GM12878 (cell line): ENCODE measurements around the gene NOTCH3. TPM values are rescaled to one million over a fixed set of nuclear protein-coding genes. Genes with fewer than 3 reads are reported as not detected.

Experiments
- ATAC-seq: fragments of 200-7000 bp; cut with Tn5 transposase; 3 replicates; pipeline ENCODE4 v1.9.1; 2020; ENCODE audit warnings: mild to moderate bottlenecking, moderate library complexity
- BruUV-seq: library from RNA; stranded (reverse); fragments of 400-500 nt; replicated peaks from 2 replicates; lab custom pipeline; 2021; lab: Mats Ljungman, UMichigan
- CTCF ChIA-PET: fragments of 300-600 bp; sonication (Branson Sonifier 250); formaldehyde crosslinking; extraction: SDS; loops from one replicate; lab custom pipeline; 2021; ENCODE audit warnings: inconsistent platforms; lab: Yijun Ruan, JAX
- POLR2A ChIA-PET: fragments of 350-600 bp; formaldehyde crosslinking; extraction: SDS; loops from one replicate; lab custom pipeline; 2021; ENCODE audit warnings: inconsistent platforms; lab: Charles Lee
- RAD21 ChIA-PET: fragments of 300-600 bp; sonication (Branson Sonifier 250); formaldehyde crosslinking; loops from one replicate; lab custom pipeline; 2023; ENCODE audit warnings: antibody characterized with exemption; ENCODE audit not compliant: unreplicated experiment; lab: Charles Lee
- SMC1A ChIA-PET: fragments of 300-600 bp; sonication (Branson Sonifier 250); formaldehyde crosslinking; loops from one replicate; lab custom pipeline; 2023; ENCODE audit not compliant: unreplicated experiment, uncharacterized antibody; lab: Charles Lee
- DNase-seq: peaks from one replicate; pipeline ENCODE4 v3.0.0-alpha.2; 2011; ENCODE audit warnings: low read depth, low spot score
- FAIRE-seq: peaks from 3 replicates; lab custom pipeline; 2011; peaks lifted over from hg19 to GRCh38; lab: Jason Lieb, UNC
- H2AFZ ChIP-seq: 2 replicates; pipeline ENCODE4 v1.6.0; 2011; ENCODE audit warnings: low read depth, low read length, control low read depth; ENCODE audit not compliant: control insufficient read depth
- H3K27ac ChIP-seq: 2 replicates; pipeline ENCODE4 v1.5.1; 2011; ENCODE audit warnings: control low read depth; ENCODE audit not compliant: control insufficient read depth, insufficient read depth
- H3K27me3 ChIP-seq, 2 experiments: replicated peaks in 1 of 2; 2 replicates each; pipeline versions ENCODE4 v1.6.0 to v1.6.1; 2011; ENCODE audit warnings: low read length in 1 of 2; ENCODE audit not compliant: control insufficient read depth in 2 of 2, insufficient read depth in 2 of 2
- H3K36me3 ChIP-seq, 2 experiments: 2 replicates each; pipeline ENCODE4 v1.5.1; 2011; ENCODE audit warnings: low read length in 1 of 2; ENCODE audit not compliant: control insufficient read depth in 2 of 2, insufficient read depth in 2 of 2
- H3K4me1 ChIP-seq: 2 replicates; pipeline ENCODE4 v1.6.1; 2011; ENCODE audit warnings: mild to moderate bottlenecking, low read length, moderate library complexity, mixed read lengths; ENCODE audit not compliant: control insufficient read depth, insufficient read depth
- H3K4me2 ChIP-seq: 2 replicates; pipeline ENCODE4 v1.6.0; 2011; ENCODE audit warnings: control low read depth; ENCODE audit not compliant: control insufficient read depth, insufficient read depth
- H3K4me3 ChIP-seq: fragments of 200-600 bp; sonication (generic); 2 replicates; pipeline ENCODE4 v1.5.1; 2016
- H3K79me2 ChIP-seq: 2 replicates; pipeline ENCODE4 v1.6.0; 2011; ENCODE audit warnings: low read length; ENCODE audit not compliant: control insufficient read depth, insufficient read depth
- H3K9ac ChIP-seq: 2 replicates; pipeline ENCODE4 v1.8.0; 2011; ENCODE audit warnings: low read length, control low read depth, mixed read lengths; ENCODE audit not compliant: control insufficient read depth, insufficient read depth
- H3K9me3 ChIP-seq: replicated peaks from 3 replicates; pipeline ENCODE4 v1.5.1; 2011; ENCODE audit warnings: mild to moderate bottlenecking, low read length; ENCODE audit not compliant: control insufficient read depth, insufficient read depth
- H4K20me1 ChIP-seq: 2 replicates; pipeline ENCODE4 v1.6.0; 2011; ENCODE audit not compliant: control insufficient read depth, insufficient read depth
- FOS ChIP-seq: IDR thresholded peaks from 3 replicates; pipeline ENCODE4 v1.6.1; 2011; ENCODE audit warnings: borderline replicate concordance; ENCODE audit not compliant: insufficient read length; ENCODE audit errors: extremely low read depth
- POU2F2 ChIP-seq: IDR thresholded peaks from 3 replicates; pipeline ENCODE4 v1.6.1; 2011; ENCODE audit warnings: low read depth, mild to moderate bottlenecking, low read length, borderline replicate concordance
- WGBS: methylation state at CpG from one replicate; pipeline ENCODE4 v1.1.6; 2016; ENCODE audit warnings: low lambda C conversion rate; ENCODE audit not compliant: insufficient replicate concordance, insufficient coverage; ENCODE audit errors: missing lambda C conversion rate; 5-methylcytosine and 5-hydroxymethylcytosine counted together
- in situ Hi-C: fragments of 300-500 bp; cut with MboI; formaldehyde crosslinking; loops from 9 replicates; pipeline ENCODE4 v1.14.3; 2018; ENCODE audit warnings: mixed read lengths
- intact Hi-C: fragments of 100-400 bp; cut with micrococcal nuclease; formaldehyde crosslinking; loops from one replicate; pipeline ENCODE4 v1.14.2; 2022; ENCODE audit not compliant: unreplicated experiment
- microRNA-seq: library from miRNA; unstranded; fragments of <30 nt; microRNA quantifications from one replicate; pipeline ENCODE4, GENCODE V29; 2018
- polyA plus RNA-seq, 11 experiments: library from polyadenylated mRNA; depleted of rRNA in 4 of 11; unstranded in 6 of 11; stranded (reverse) in 5 of 11; fragments of >200 nt; fragmentation: Nextera tagmentation in 4 of 11; fragmentation: Illumina TruSeq in 1 of 11; extraction: Ambion mirVana in 4 of 11; extraction: Trizol in 1 of 11; gene quantifications; 1 replicate in 1 of 11; 2 replicates in 10 of 11; pipeline versions ENCODE4 v1.2.1 to v1.2.3, GENCODE V29; 2011 to 2016; ENCODE audit warnings: inconsistent platforms in 2 of 11, missing spikeins in 2 of 11, low read depth in 1 of 11
- small RNA-seq: library from RNA; depleted of rRNA; stranded (forward); fragments of <200 nt; gene quantifications from one replicate; pipeline ENCODE3, GENCODE V24; 2014
- total RNA-seq, 4 experiments: library from RNA; depleted of rRNA in 3 of 4; stranded (reverse); fragments of >200 nt in 3 of 4; fragmentation: Illumina TruSeq in 1 of 4; extraction: Trizol in 1 of 4; gene quantifications; 2 replicates each; pipeline versions ENCODE4 v1.2.1 to v1.2.3, GENCODE V29; 2013 to 2021

NOTCH3 gene
- total and polyA plus RNA-seq, 10 of the 15 experiments (the other 5 are each of a cell fraction or from before 2014, with no cell fraction given): 0.01 to 0.42 (median 0.10) TPM; not detected in 5

- ChIA-PET RAD21 (no interaction called here), SMC1A (no interaction called here), CTCF (no interaction called here), POLR2A (no interaction called here)
- Histone ChIP-seq H3K9me3 (no peaks in the 10 kb centered on the region), H3K79me2 (no peaks in the 10 kb centered on the region), H3K36me3 (no peaks in the 10 kb centered on the region; a peak in 1 of 4 replicates), H2AFZ (no peak overlapping the region), H3K9ac (no peak overlapping the region), H3K4me3 (no peak overlapping the region), H3K4me2 (no peak overlapping the region), H3K27me3 (peaks cover 3 to 5% of the 10 kb centered on the region in 2 experiments; a peak in 2 of 4 replicates), H4K20me1 (no peaks in the 10 kb centered on the region), H3K27ac (no peak overlapping the region), H3K4me1 (no peaks in the 10 kb centered on the region)
- DNase-seq: no peak
- ATAC-seq: no peak
- in situ Hi-C loops: no loop called here
- WGBS: 66% methylated on average over 47 of the region's 49 CpGs
- TF ChIP-seq POU2F2 (no peak), FOS (no peak)
- intact Hi-C loops: no loop called here
- no peak for FAIRE-seq
- no TSS peak for BruUV-seq
These were observed 90.9 kb downstream of the NOTCH3 start for GRCh38 chr19:15109768-15110417.

Small RNA genes lying within 50 kb of the gene (microRNA-seq; reads per million reads assigned to microRNA genes)
- not detected for gene MIR6795

Small RNA genes lying within 50 kb of the gene (small RNA-seq; reads per million reads assigned to genes)
- not detected for gene MIR6795
- gene RNU6-782P: not detected

Other genes starting within 250 kb of the NOTCH3 start
Only the 7 nearest of the 9 such genes appear.
- gene CASP14, start 151.5 kb downstream of the NOTCH3 start, total RNA-seq (2014; rRNA removed): 0.05 and 0.06 TPM in 2 replicates
- 0.09 TPM in 2 replicates for gene CASP14, start 151.5 kb downstream of the NOTCH3 start, total RNA-seq (2014; rRNA removed; fragmentation: Illumina TruSeq; extraction: Trizol)
- gene CASP14, start 151.5 kb downstream of the NOTCH3 start, total RNA-seq (2021): 0.08 and 0.11 TPM in 2 replicates
- not detected in 2 replicates for gene CASP14, start 151.5 kb downstream of the NOTCH3 start, polyA plus RNA-seq (2011; rRNA removed)
- gene CASP14, start 151.5 kb downstream of the NOTCH3 start, polyA plus RNA-seq (2014; fragmentation: Illumina TruSeq; extraction: Trizol): 0.32 and 0.55 TPM in 2 replicates
- under 1 TPM in 1 of 2 experiments, not detected in 1; 0.16 TPM for gene CASP14, start 151.5 kb downstream of the NOTCH3 start, polyA plus RNA-seq (2014; fragmentation: Nextera tagmentation; extraction: Ambion mirVana)
- 0.09 and 0.18 TPM in 2 replicates for gene CASP14, start 151.5 kb downstream of the NOTCH3 start, polyA plus RNA-seq (2014; rRNA removed)
- under 1 TPM; 0.16 to 0.40 TPM for gene CASP14, start 151.5 kb downstream of the NOTCH3 start, polyA plus RNA-seq (2016; fragmentation: Nextera tagmentation; extraction: Ambion mirVana)
- not detected in 2 replicates for gene OR1I1, start 118.8 kb downstream of the NOTCH3 start, total RNA-seq (2014; rRNA removed)
- not detected in 2 replicates for gene OR1I1, start 118.8 kb downstream of the NOTCH3 start, total RNA-seq (2014; rRNA removed; fragmentation: Illumina TruSeq; extraction: Trizol)
- gene OR1I1, start 118.8 kb downstream of the NOTCH3 start, total RNA-seq (2021): not detected in 2 replicates
- not detected in 2 replicates for gene OR1I1, start 118.8 kb downstream of the NOTCH3 start, polyA plus RNA-seq (2011; rRNA removed)
- gene OR1I1, start 118.8 kb downstream of the NOTCH3 start, polyA plus RNA-seq (2014; fragmentation: Illumina TruSeq; extraction: Trizol): not detected in 2 replicates
- gene OR1I1, start 118.8 kb downstream of the NOTCH3 start, polyA plus RNA-seq (2014; fragmentation: Nextera tagmentation; extraction: Ambion mirVana): not detected
- not detected in 2 replicates for gene OR1I1, start 118.8 kb downstream of the NOTCH3 start, polyA plus RNA-seq (2014; rRNA removed)
- gene OR1I1, start 118.8 kb downstream of the NOTCH3 start, polyA plus RNA-seq (2016; fragmentation: Nextera tagmentation; extraction: Ambion mirVana): not detected
- not detected in 2 replicates for gene SYDE1, start 93.6 kb downstream of the NOTCH3 start, total RNA-seq (2014; rRNA removed)
- not detected in 2 replicates for gene SYDE1, start 93.6 kb downstream of the NOTCH3 start, total RNA-seq (2014; rRNA removed; fragmentation: Illumina TruSeq; extraction: Trizol)
- gene SYDE1, start 93.6 kb downstream of the NOTCH3 start, total RNA-seq (2021): not detected in 2 replicates
- gene SYDE1, start 93.6 kb downstream of the NOTCH3 start, polyA plus RNA-seq (2011; rRNA removed): not detected in 2 replicates
- not detected in 2 replicates for gene SYDE1, start 93.6 kb downstream of the NOTCH3 start, polyA plus RNA-seq (2014; fragmentation: Illumina TruSeq; extraction: Trizol)
- gene SYDE1, start 93.6 kb downstream of the NOTCH3 start, polyA plus RNA-seq (2014; fragmentation: Nextera tagmentation; extraction: Ambion mirVana): not detected
- not detected in 2 replicates for gene SYDE1, start 93.6 kb downstream of the NOTCH3 start, polyA plus RNA-seq (2014; rRNA removed)
- not detected for gene SYDE1, start 93.6 kb downstream of the NOTCH3 start, polyA plus RNA-seq (2016; fragmentation: Nextera tagmentation; extraction: Ambion mirVana)
- gene EPHX3, start 31.5 kb upstream of the NOTCH3 start, total RNA-seq (2014; rRNA removed): not detected in 2 replicates
- gene EPHX3, start 31.5 kb upstream of the NOTCH3 start, total RNA-seq (2014; rRNA removed; fragmentation: Illumina TruSeq; extraction: Trizol): not detected in 2 replicates
- not detected in 2 replicates for gene EPHX3, start 31.5 kb upstream of the NOTCH3 start, total RNA-seq (2021)
- gene EPHX3, start 31.5 kb upstream of the NOTCH3 start, polyA plus RNA-seq (2011; rRNA removed): 0.04 TPM in 1 of 2 replicates, not detected in the other
- gene EPHX3, start 31.5 kb upstream of the NOTCH3 start, polyA plus RNA-seq (2014; fragmentation: Illumina TruSeq; extraction: Trizol): not detected in 2 replicates
- not detected for gene EPHX3, start 31.5 kb upstream of the NOTCH3 start, polyA plus RNA-seq (2014; fragmentation: Nextera tagmentation; extraction: Ambion mirVana)
- not detected in 2 replicates for gene EPHX3, start 31.5 kb upstream of the NOTCH3 start, polyA plus RNA-seq (2014; rRNA removed)
- not detected for gene EPHX3, start 31.5 kb upstream of the NOTCH3 start, polyA plus RNA-seq (2016; fragmentation: Nextera tagmentation; extraction: Ambion mirVana)
- gene BRD4, start 131.5 kb upstream of the NOTCH3 start, total RNA-seq (2014; rRNA removed): 9.3 and 11.4 TPM in 2 replicates
- 8.2 and 9.3 TPM in 2 replicates for gene BRD4, start 131.5 kb upstream of the NOTCH3 start, total RNA-seq (2014; rRNA removed; fragmentation: Illumina TruSeq; extraction: Trizol)
- 84.4 and 88.8 TPM in 2 replicates for gene BRD4, start 131.5 kb upstream of the NOTCH3 start, total RNA-seq (2021)
- 3.9 and 6.0 TPM in 2 replicates for gene BRD4, start 131.5 kb upstream of the NOTCH3 start, polyA plus RNA-seq (2011; rRNA removed)
- gene BRD4, start 131.5 kb upstream of the NOTCH3 start, polyA plus RNA-seq (2014; fragmentation: Illumina TruSeq; extraction: Trizol): 12.1 and 22.9 TPM in 2 replicates
- gene BRD4, start 131.5 kb upstream of the NOTCH3 start, polyA plus RNA-seq (2014; fragmentation: Nextera tagmentation; extraction: Ambion mirVana): 1 to 10 TPM; 5.3 to 8.6 TPM
- gene BRD4, start 131.5 kb upstream of the NOTCH3 start, polyA plus RNA-seq (2014; rRNA removed): 18.3 and 26.8 TPM in 2 replicates
- gene BRD4, start 131.5 kb upstream of the NOTCH3 start, polyA plus RNA-seq (2016; fragmentation: Nextera tagmentation; extraction: Ambion mirVana): 10 to 100 TPM; 12.2 to 13.1 TPM
- 23.7 and 24.5 TPM in 2 replicates for gene AKAP8, start 178.8 kb upstream of the NOTCH3 start, total RNA-seq (2014; rRNA removed)
- 13.2 and 13.7 TPM in 2 replicates for gene AKAP8, start 178.8 kb upstream of the NOTCH3 start, total RNA-seq (2014; rRNA removed; fragmentation: Illumina TruSeq; extraction: Trizol)
- 51.1 and 57.7 TPM in 2 replicates for gene AKAP8, start 178.8 kb upstream of the NOTCH3 start, total RNA-seq (2021)
- gene AKAP8, start 178.8 kb upstream of the NOTCH3 start, polyA plus RNA-seq (2011; rRNA removed): 14.0 and 17.6 TPM in 2 replicates
- 13.5 and 14.2 TPM in 2 replicates for gene AKAP8, start 178.8 kb upstream of the NOTCH3 start, polyA plus RNA-seq (2014; fragmentation: Illumina TruSeq; extraction: Trizol)
- 1 to 10 TPM; 5.3 to 5.5 TPM for gene AKAP8, start 178.8 kb upstream of the NOTCH3 start, polyA plus RNA-seq (2014; fragmentation: Nextera tagmentation; extraction: Ambion mirVana)
- 25.7 and 34.8 TPM in 2 replicates for gene AKAP8, start 178.8 kb upstream of the NOTCH3 start, polyA plus RNA-seq (2014; rRNA removed)
- 10 to 100 TPM; 26.3 to 27.8 TPM for gene AKAP8, start 178.8 kb upstream of the NOTCH3 start, polyA plus RNA-seq (2016; fragmentation: Nextera tagmentation; extraction: Ambion mirVana)
- gene AKAP8L, start 218.0 kb upstream of the NOTCH3 start, total RNA-seq (2014; rRNA removed): 59.8 and 64.3 TPM in 2 replicates
- gene AKAP8L, start 218.0 kb upstream of the NOTCH3 start, total RNA-seq (2014; rRNA removed; fragmentation: Illumina TruSeq; extraction: Trizol): 36.7 and 39.4 TPM in 2 replicates
- gene AKAP8L, start 218.0 kb upstream of the NOTCH3 start, total RNA-seq (2021): 60.3 and 60.5 TPM in 2 replicates
- 29.6 and 42.3 TPM in 2 replicates for gene AKAP8L, start 218.0 kb upstream of the NOTCH3 start, polyA plus RNA-seq (2011; rRNA removed)
- gene AKAP8L, start 218.0 kb upstream of the NOTCH3 start, polyA plus RNA-seq (2014; fragmentation: Illumina TruSeq; extraction: Trizol): 35.1 and 47.3 TPM in 2 replicates
- gene AKAP8L, start 218.0 kb upstream of the NOTCH3 start, polyA plus RNA-seq (2014; fragmentation: Nextera tagmentation; extraction: Ambion mirVana): 1 to 10 TPM in 1 of 2 experiments, under 1 TPM in 1; 0.66 to 3.8 TPM
- gene AKAP8L, start 218.0 kb upstream of the NOTCH3 start, polyA plus RNA-seq (2014; rRNA removed): 63.6 and 67.0 TPM in 2 replicates
- gene AKAP8L, start 218.0 kb upstream of the NOTCH3 start, polyA plus RNA-seq (2016; fragmentation: Nextera tagmentation; extraction: Ambion mirVana): 10 to 100 TPM; 25.8 to 40.6 TPM